Stomach (tissue), 9 donors: ENCODE results near the gene TRABD2B. TPM values are rescaled to one million over a fixed set of nuclear protein-coding genes. Genes with fewer than 3 reads are reported as not detected.

ENCODE experiments used
- DNase-seq, 2 donors: peaks; one replicate each; pipeline versions ENCODE4 v3.0.0 to v3.0.0-alpha.2; 2013 to 2019
- H3K27ac ChIP-seq, 5 donors: fragments of 200-600 bp in 4 of 5; sonication (generic) in 4 of 5; one replicate each; pipeline ENCODE4 v1.5.1; 2013 to 2019; ENCODE audit warnings: mild to moderate bottlenecking in 1 of 5, moderate library complexity in 1 of 5
- H3K27me3 ChIP-seq, 3 donors: fragments of 200-600 bp; sonication (generic); one replicate each; pipeline ENCODE4 v1.5.1; 2017 to 2019; ENCODE audit warnings: mixed run types in 1 of 3
- H3K36me3 ChIP-seq, 4 donors: fragments of 200-600 bp; sonication (generic); 1 replicate in 3 of 4; 2 replicates in 1 of 4; pipeline ENCODE4 v1.5.1; 2016 to 2019
- H3K4me1 ChIP-seq, 4 donors: fragments of 200-600 bp; sonication (generic); one replicate each; pipeline ENCODE4 v1.5.1; 2016 to 2019
- H3K4me3 ChIP-seq, 4 donors: fragments of 200-600 bp; sonication (generic) in 3 of 4; one replicate each; pipeline ENCODE4 v1.5.1; 2016 to 2019; ENCODE audit warnings: mild to moderate bottlenecking in 1 of 4
- H3K9me3 ChIP-seq, 4 donors: fragments of 200-600 bp; sonication (generic); one replicate each; pipeline ENCODE4 v1.5.1; 2016 to 2019
- CTCF ChIP-seq, 7 experiments: fragments of 450-650 bp in 4 of 7; fragments of 200-600 bp in 3 of 7; sonication (generic) in 3 of 7; IDR thresholded peaks; one replicate each; pipeline ENCODE4 v1.5.1; 2016 to 2019; ENCODE audit warnings: antibody characterized with exemption in 7 of 7, control low read depth in 2 of 7, mild to moderate bottlenecking in 1 of 7
- EP300 ChIP-seq: sonication (generic); formaldehyde crosslinking; IDR thresholded peaks from one replicate; pipeline ENCODE4 v1.6.1; 2017; ENCODE audit warnings: antibody characterized with exemption
- POLR2A ChIP-seq, 4 donors: fragments of 450-650 bp; IDR thresholded peaks; one replicate each; pipeline ENCODE4 v1.6.1; 2016; ENCODE audit warnings: antibody characterized with exemption in 4 of 4, control low read depth in 2 of 4, mild to moderate bottlenecking in 1 of 4, moderate library complexity in 1 of 4
- POLR2AphosphoS5 ChIP-seq, 3 donors: sonication (generic); formaldehyde crosslinking; IDR thresholded peaks; one replicate each; pipeline ENCODE4 v1.6.1; 2016; ENCODE audit warnings: antibody characterized with exemption in 3 of 3
- WGBS, 5 donors: extraction: QIAGEN DNeasy Blood & Tissue Kit in 3 of 5; methylation state at CpG; one replicate each; pipeline versions ENCODE4 v1.1.5 to v1.1.7; 2013 to 2018; 5-methylcytosine and 5-hydroxymethylcytosine counted together
- intact Hi-C: fragments of 100-400 bp; cut with DNase I; formaldehyde crosslinking; loops from one replicate; pipeline ENCODE4 v1.15.1; 2023; ENCODE audit warnings: low total_unique reads
- polyA plus RNA-seq, 3 donors: library from polyadenylated mRNA; stranded (reverse); fragments of 200-250 nt; gene quantifications; one replicate each; pipeline ENCODE4 v1.2.3, GENCODE V29; 2013
- total RNA-seq, 5 donors: library from RNA; depleted of rRNA; stranded (reverse); fragments of >200 nt; gene quantifications; one replicate each; pipeline versions ENCODE4 v1.1.0 to v1.2.3, GENCODE V29; 2014 to 2016
- donor health status: healthy with polysubstance abuse.
- donor health status: Bipolar disorder and iron deficiency.
- donor health status: healthy.

The TRABD2B gene
- total and polyA plus RNA-seq, 8 donors: 0.31 to 2.0 (median 0.93) TPM; not detected in 1

GRCh38 chr1:47824297-47824696, 172.9 kb downstream of the TRABD2B start:
- no peak for DNase-seq
- intact Hi-C loops: no loop called here
- WGBS, 5 donors: 88 to 100% (median 93%) methylated on average over 3 of the region's 3 CpGs
- no peaks in the 10 kb centered on the region for H3K27me3 ChIP-seq
- no peaks in the 10 kb centered on the region for H3K9me3 ChIP-seq
- TF ChIP-seq POLR2A (IDR thresholded peaks at IDR 0.05) (no peak), POLR2AphosphoS5 (IDR thresholded peaks at IDR 0.05) (no peak), EP300 (no peak), CTCF (IDR thresholded peaks at IDR 0.05) (no peak)
- H3K4me3 ChIP-seq: no peak overlapping the region
- no peaks in the 10 kb centered on the region for H3K36me3 ChIP-seq
- H3K4me1 ChIP-seq: no peaks in the 10 kb centered on the region
- no peak overlapping the region for H3K27ac ChIP-seq

GRCh38 chr1:47823040-47823808, 174.0 kb downstream of the TRABD2B start:
- intact Hi-C loops: no loop called here
- no peak overlapping the region for H3K4me3 ChIP-seq
- WGBS, 5 donors: 75 to 86% (median 81%) methylated on average over 5 to 9 of the region's 9 CpGs
- H3K4me1 ChIP-seq: no peaks in the 10 kb centered on the region
- no peaks in the 10 kb centered on the region for H3K36me3 ChIP-seq
- no peak for TF ChIP-seq CTCF (IDR thresholded peaks at IDR 0.05)
- TF ChIP-seq POLR2AphosphoS5 (IDR thresholded peaks at IDR 0.05): no peak
- no peak for TF ChIP-seq POLR2A (IDR thresholded peaks at IDR 0.05)
- TF ChIP-seq EP300: no peak
- no peaks in the 10 kb centered on the region for H3K9me3 ChIP-seq
- H3K27me3 ChIP-seq: no peaks in the 10 kb centered on the region
- no peak for DNase-seq
- no peak overlapping the region for H3K27ac ChIP-seq

- Histone ChIP-seq H3K27ac (no peak overlapping the region), H3K27me3 (no peaks in the 10 kb centered on the region), H3K4me1 (no peaks in the 10 kb centered on the region), H3K36me3 (no peaks in the 10 kb centered on the region), H3K9me3 (no peaks in the 10 kb centered on the region), H3K4me3 (no peak overlapping the region)
- TF ChIP-seq POLR2A (IDR thresholded peaks at IDR 0.05) (no peak), POLR2AphosphoS5 (IDR thresholded peaks at IDR 0.05) (no peak), EP300 (no peak), CTCF (IDR thresholded peaks at IDR 0.05) (no peak)
- 57 to 77% (median 70%) methylated on average over 5 of the region's 5 CpGs for WGBS, 5 donors
- no peak for DNase-seq
- intact Hi-C loops: no loop called here
Measured at GRCh38 chr1:47821760-47822159, 175.4 kb downstream of the TRABD2B start.

- DNase-seq: no peak
- WGBS, 5 donors: 75 to 90% (median 86%) methylated on average over 9 of the region's 9 CpGs
- Histone ChIP-seq H3K4me3 (no peak overlapping the region), H3K27ac (no peak overlapping the region), H3K27me3 (no peaks in the 10 kb centered on the region), H3K9me3 (no peaks in the 10 kb centered on the region), H3K4me1 (peaks cover 0 to 5% (median 0%) of the 10 kb centered on the region in 4 donors), H3K36me3 (no peaks in the 10 kb centered on the region)
- TF ChIP-seq POLR2AphosphoS5 (IDR thresholded peaks at IDR 0.05): no peak
- no peak for TF ChIP-seq POLR2A (IDR thresholded peaks at IDR 0.05)
- TF ChIP-seq CTCF (IDR thresholded peaks at IDR 0.05): no peak
- no peak for TF ChIP-seq EP300
- intact Hi-C loops: no loop called here
Measured at GRCh38 chr1:47819574-47819888, 177.7 kb downstream of the TRABD2B start.
